HG02981 (cell line): Measurements from ENCODE around the gene IGSF23.
"Not testable (repeated sequence)": the region's sequence is repeated elsewhere in the genome, so short reads cannot be mapped to it uniquely, and the experiment has no call there.

Source experiments
- ATAC-seq: cut with Tn5 transposase; IDR thresholded peaks from one replicate; pipeline ENCODE4 v1.9.1; 2021; ENCODE audit warnings: mild to moderate bottlenecking, moderate library complexity; ENCODE audit not compliant: unreplicated experiment

Gene IGSF23

GRCh38 chr19:44585371-44586133, 27.8 kb upstream of the IGSF23 start:
- no peak for ATAC-seq

- ATAC-seq = no peak
Measured at GRCh38 chr19:44587963-44588770, 25.2 kb upstream of the IGSF23 start.

- no peak for ATAC-seq
Measured at GRCh38 chr19:44588771-44589112, 24.6 kb upstream of the IGSF23 start.

- ATAC-seq = no peak
Measured at GRCh38 chr19:44590245-44591059, 22.9 kb upstream of the IGSF23 start.

DNA sequence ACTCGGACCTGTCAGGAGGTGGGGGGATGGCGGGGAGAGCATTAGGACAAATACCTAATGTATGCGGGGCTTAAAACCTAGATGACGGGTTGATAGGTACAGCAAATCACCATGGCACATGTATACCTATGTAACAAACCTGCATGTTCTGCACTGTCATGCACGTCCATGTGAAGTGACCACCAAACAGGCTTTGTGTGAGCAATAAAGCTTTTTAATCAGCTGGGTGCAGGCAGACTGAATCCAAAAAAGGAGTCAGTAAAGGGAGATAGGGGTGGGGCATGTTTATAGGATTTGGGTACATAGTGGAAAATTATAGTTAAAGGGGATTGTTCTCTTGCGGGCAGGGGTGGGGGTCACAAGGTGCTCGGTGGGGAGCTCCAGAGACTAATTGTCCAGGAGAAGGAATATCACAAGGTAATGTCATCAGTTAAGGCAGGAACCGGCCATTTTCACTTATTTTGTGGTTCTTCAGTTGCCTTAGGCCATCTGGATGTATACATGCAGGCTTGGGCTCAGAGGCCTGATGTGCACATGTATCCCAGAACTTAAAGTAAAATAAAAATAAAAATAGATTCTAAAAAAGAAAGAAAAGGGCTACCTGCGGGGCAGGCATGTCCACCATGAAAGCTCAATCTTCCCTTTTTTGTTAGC, 21.9 kb upstream of the IGSF23 start:
- ATAC-seq = not testable (repeated sequence)

GRCh38 chr19:44592451-44592890, 20.9 kb upstream of the IGSF23 start:
- no peak for ATAC-seq

DNA sequence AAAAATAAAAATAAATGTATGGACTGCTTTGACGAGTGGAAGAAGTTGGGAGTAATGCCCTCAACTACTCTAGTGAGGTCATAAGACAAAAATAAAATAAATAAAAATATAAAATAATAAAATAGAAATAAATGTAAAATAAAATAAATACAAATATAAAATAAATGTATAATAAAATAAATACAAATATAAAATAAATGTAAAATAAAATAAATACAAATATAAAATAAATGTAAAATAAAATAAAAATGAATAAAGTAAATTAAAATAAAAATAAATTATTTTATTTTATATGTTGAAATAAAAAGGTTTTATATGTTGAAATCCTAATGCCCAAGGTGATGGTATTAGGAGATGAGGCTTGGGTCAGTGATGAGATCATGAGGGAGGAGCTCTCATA, 20.1 kb upstream of the IGSF23 start:
- no peak for ATAC-seq

- not testable (repeated sequence) for ATAC-seq
Measured at GRCh38 chr19:44593866-44594266, 19.5 kb upstream of the IGSF23 start.

DNA sequence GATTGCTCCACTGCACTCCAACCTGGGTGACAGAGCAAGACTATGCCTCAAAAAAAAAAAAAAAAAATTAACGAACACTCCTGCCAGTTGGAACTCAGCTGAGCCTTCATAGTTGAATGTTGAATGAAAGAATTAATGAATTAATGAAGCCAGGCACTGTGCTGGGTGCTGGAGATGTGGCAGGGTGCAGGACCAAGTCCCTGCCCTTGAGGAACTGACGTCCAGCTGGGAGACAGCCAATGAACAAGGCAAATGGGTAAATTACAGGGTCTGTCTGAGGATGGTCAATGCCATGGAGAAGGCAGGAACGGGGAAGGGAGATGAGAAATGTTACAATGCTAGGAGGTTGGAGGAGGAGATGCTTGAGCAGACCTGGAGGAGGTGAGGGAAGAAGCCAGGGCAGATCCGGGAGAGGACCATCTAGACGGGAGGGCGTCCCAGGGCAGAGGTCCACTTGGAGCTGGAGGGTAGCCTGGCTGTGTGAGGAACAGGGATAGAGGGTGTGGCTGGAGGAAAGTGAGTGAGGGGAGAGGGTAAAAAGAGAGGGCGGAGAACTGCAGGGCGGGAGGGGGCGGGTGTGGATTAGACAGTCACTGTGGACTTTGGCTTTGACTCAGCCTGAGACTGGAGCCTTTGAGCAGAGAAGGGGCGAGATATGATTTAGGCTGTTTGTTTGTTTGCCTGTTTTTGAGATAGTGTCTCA, 16.8 kb upstream of the IGSF23 start:
- no peak for ATAC-seq

- ATAC-seq = no peak
Measured at GRCh38 chr19:44597131-44597491, 16.3 kb upstream of the IGSF23 start.

DNA sequence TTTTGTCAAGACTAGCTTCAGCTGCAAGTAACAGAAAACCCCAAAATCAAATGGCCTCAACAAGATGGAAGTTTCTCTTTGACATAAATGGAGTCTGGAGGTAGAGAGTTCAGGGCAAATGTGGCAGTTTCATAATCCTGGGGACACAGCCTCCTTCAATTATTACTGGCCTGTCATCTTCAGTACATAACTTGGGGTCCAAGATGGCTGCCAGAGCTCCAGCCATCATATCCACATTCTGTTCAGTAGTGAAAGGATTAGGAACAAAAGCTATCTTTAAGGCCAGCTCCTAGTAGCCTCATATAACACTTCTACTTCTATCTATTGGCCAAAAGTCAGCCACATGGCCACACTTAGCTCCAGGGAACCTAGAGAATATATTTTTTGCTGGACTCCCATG, 15.0 kb upstream of the IGSF23 start:
- no peak for ATAC-seq

GRCh38 chr19:44598880-44599279, 14.5 kb upstream of the IGSF23 start:
- ATAC-seq = no peak

DNA sequence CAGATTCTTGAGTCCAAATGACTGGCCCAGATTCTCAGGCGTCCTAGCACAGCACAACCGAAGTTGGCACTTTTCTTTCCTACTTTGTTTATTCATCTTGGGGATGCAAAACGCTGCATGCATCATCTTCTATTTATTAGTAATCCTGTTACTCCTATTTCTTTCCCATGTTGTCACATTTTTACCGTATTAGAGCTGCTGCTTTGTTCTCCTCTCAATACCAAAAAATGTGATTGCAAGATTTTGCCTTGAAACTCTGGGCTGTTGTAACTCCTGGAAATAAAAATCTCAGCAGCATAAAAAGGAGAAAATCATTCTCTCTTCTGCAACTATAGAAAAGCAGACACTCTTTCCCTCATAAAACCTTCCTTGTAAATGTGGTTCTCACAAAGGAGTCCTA, 12.9 kb upstream of the IGSF23 start:
- ATAC-seq = no peak

DNA sequence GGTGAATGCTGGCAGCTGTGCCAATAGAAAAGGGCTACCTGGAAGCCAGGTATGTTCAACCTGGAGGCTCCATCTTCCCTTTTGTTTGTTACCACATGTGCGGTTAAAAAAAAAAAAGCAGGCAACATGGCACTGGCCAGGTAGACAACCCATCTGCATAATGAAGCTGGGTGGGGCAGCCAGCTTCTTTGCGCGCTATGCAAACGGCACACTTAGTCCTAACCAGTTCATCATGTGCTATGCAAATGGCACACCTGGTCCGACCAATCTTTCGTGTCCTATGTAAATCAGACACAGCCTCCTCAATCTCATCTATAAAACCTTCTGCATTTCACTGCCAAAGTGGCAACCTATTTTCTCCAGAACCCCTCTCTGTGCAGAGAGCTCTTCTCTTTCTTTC, 11.3 kb upstream of the IGSF23 start:
- no peak for ATAC-seq

DNA sequence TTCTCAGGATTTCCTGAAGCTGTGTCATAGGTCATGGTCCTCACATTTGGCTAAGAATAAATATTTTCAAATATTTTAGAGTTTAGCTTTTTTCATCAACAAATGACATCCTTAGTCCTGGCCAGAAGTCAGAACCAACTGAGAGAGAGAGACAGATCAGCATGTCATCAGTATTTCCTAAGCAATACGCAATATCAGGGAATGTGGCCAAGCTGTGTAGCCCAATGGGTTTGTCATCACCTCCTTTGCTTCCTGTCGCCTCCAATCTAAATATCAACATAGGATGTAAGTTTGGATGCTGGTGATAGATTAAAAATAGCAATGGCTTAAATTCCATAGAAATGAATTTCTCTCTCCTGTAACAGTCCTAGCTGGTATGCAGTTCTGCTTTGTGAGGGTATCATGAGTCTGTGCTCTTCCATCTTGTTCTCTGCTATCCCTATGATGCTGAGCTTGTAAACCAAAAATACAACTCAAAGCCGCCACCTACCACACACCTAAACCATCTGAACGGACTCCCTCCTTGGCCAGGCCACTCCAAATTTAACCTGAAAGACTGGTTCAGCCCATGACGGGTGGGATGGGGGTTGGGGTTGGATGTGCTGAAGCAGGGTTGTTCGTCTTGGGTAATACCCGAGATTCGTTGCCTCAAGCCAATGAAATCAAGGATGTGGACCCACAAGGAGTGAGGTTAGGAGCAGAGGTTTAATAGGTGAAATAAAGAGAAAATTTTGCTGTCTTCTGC, 10.0 kb upstream of the IGSF23 start:
- no peak for ATAC-seq

DNA sequence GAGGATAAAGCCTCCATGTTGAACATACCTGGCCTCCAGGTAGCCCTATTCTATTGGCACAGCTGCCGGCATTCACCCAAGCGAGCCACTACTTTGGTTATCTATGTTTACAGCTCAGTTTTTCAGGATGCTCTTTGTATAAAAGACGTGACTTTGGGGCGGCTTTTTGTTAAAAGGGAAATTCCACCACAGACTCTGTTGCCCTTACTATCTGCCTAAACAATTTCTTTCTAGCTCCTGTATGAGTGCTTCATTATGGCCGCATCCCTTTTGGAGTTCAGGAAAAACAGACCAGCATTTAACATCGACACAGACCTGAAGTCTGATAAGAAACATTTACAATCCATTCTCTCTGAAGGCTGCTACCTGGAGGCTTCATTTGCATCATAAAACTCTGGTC, 9.1 kb upstream of the IGSF23 start:
- ATAC-seq = no peak

GRCh38 chr19:44605547-44605946, 7.8 kb upstream of the IGSF23 start:
- no peak for ATAC-seq

GRCh38 chr19:44607049-44607448, 6.3 kb upstream of the IGSF23 start:
- ATAC-seq = no peak

DNA sequence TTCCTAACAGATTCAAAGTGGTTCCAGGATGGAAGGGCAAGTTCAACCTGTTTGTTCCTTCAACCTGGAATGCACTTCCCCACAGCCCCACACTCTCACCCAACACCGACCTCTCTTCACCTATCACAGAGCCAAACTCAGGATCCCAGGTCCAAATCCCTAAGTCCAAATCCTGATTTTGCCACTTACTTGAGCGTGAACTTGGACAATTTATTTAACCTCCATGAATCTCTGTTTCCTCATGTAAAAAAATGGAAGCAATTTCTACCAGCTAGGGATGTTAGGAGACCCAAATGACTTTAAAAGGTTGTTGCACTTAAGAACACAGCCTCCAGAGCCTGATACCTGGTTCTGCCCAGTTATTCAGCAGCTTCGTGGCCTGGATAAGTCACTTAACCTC, 5.4 kb upstream of the IGSF23 start:
- no peak for ATAC-seq

DNA sequence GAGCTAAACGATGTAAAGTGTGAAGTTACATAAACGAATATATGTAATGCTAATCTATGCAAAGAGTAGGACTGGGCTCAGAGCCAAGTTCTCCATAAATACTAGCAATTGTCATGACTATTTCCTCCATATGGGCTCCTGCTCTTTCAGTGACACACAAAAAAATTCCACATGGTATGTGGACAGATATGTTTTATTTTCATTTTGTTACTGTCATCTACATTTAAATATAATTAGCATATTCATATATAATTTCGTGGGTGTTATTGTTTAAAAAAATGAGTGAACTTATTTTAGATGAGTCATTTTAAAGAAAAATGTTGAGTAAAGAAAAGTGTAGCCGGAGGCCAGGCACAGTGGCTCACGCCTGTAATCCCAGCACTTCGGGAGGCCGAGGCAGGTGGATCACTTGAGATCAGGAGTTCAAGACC, 5.0 kb upstream of the IGSF23 start:
- no peak for ATAC-seq
